Activated CD4-positive, alpha-beta T cell treated with anti-CD3 and anti-CD28 coated beads for 36 hours (primary cell): ENCODE measurements around the gene TNRC6B. TPM values are rescaled to one million over a fixed set of nuclear protein-coding genes. Genes with fewer than 3 reads are reported as not detected.
"Not testable (repeated sequence)": the region's sequence is repeated elsewhere in the genome, so short reads cannot be mapped to it uniquely, and the experiment has no call there.

ENCODE experiments used
- ATAC-seq: fragments of 200-7000 bp; cut with Tn5 transposase; one replicate; pipeline ENCODE4 v1.10.0; 2021; ENCODE audit warnings: mild to moderate bottlenecking, moderate library complexity
- CTCF ChIA-PET: fragments of 350-600 bp; sonication (Branson Sonifier 250); formaldehyde crosslinking; loops from one replicate; lab custom pipeline; 2021; ENCODE audit warnings: antibody characterized with exemption; lab: Charles Lee
- POLR2A ChIA-PET: fragments of 350-600 bp; sonication (Branson Sonifier 250); formaldehyde crosslinking; loops from one replicate; lab custom pipeline; 2021; ENCODE audit warnings: antibody characterized with exemption, inconsistent platforms; lab: Charles Lee
- DNase-seq: peaks from one replicate; pipeline ENCODE4 v3.0.0-alpha.2; 2020
- H3K27ac Mint-ChIP-seq: one replicate; pipeline ENCODE4 v1.8.0; 2021; ENCODE audit warnings: mixed read lengths
- H3K27me3 Mint-ChIP-seq: one replicate; pipeline ENCODE4 v1.8.0; 2021; ENCODE audit warnings: mixed read lengths
- H3K36me3 Mint-ChIP-seq: one replicate; pipeline ENCODE4 v1.8.0; 2021; ENCODE audit warnings: low read depth, mixed read lengths
- H3K4me1 Mint-ChIP-seq: one replicate; pipeline ENCODE4 v1.8.0; 2021; ENCODE audit warnings: mixed read lengths
- H3K4me3 Mint-ChIP-seq: one replicate; pipeline ENCODE4 v1.8.0; 2021; ENCODE audit warnings: mild to moderate bottlenecking, moderate library complexity, mixed read lengths
- H3K9me3 Mint-ChIP-seq: one replicate; pipeline ENCODE4 v1.8.0; 2021; ENCODE audit warnings: low read depth, mixed read lengths
- intact Hi-C, 2 experiments: fragments of 100-400 bp; cut with DNase I in 1 of 2; cut with micrococcal nuclease in 1 of 2; formaldehyde crosslinking; loops; one replicate each; pipeline versions ENCODE4 v1.14.2 to v1.15.1; 2022 to 2024; cut with DNase I, micrococcal nuclease
- total RNA-seq, 2 experiments: library from RNA; stranded (reverse); gene quantifications; one replicate each; pipeline ENCODE4 v1.2.3, GENCODE V29; 2021

The TNRC6B gene
- total RNA-seq, 2 experiments from 2014 or later = 37.3 to 40.3 TPM

GRCh38 chr22:40310081-40310767 lies 132.5 kb downstream of the TNRC6B start:
- ChIA-PET POLR2A (no interaction called here), CTCF (interaction anchor here (0.6 to 1.7 kb wide), 5 partner anchors 11 to 239 kb away, joined by 3 to 7 read pairs (median 3); no protein-coding TSS in a partner anchor)
- peaks cover 27% of the 10 kb centered on the region for H3K4me1 Mint-ChIP-seq
- DNase-seq (no peak), ATAC-seq (no peak)
- intact Hi-C loops = no loop called here
- H3K9me3 Mint-ChIP-seq = no peaks in the 10 kb centered on the region
- no peaks in the 10 kb centered on the region for H3K27me3 Mint-ChIP-seq
- no peak overlapping the region for H3K4me3 Mint-ChIP-seq
- H3K36me3 Mint-ChIP-seq = peaks cover 50% of the 10 kb centered on the region
- H3K27ac Mint-ChIP-seq = no peak overlapping the region

GRCh38 chr22:40310768-40311120 lies 133.0 kb downstream of the TNRC6B start:
- ChIA-PET POLR2A (no interaction called here), CTCF (interaction anchor here (0.6 to 1.0 kb wide), 2 partner anchors 15 to 158 kb away, joined by 3 read pairs; no protein-coding TSS in a partner anchor)
- no peak for DNase-seq
- peaks cover 51% of the 10 kb centered on the region for H3K36me3 Mint-ChIP-seq
- no peaks in the 10 kb centered on the region for H3K9me3 Mint-ChIP-seq
- no peak overlapping the region for H3K4me3 Mint-ChIP-seq
- intact Hi-C loops = no loop called here
- H3K4me1 Mint-ChIP-seq = peaks cover 26% of the 10 kb centered on the region
- no peak overlapping the region for H3K27ac Mint-ChIP-seq
- H3K27me3 Mint-ChIP-seq = no peaks in the 10 kb centered on the region
- no peak for ATAC-seq

- ATAC-seq, H3K27me3 Mint-ChIP-seq, H3K4me3 Mint-ChIP-seq, DNase-seq, POLR2A ChIA-PET, CTCF ChIA-PET, H3K27ac Mint-ChIP-seq, intact Hi-C loops, H3K9me3 Mint-ChIP-seq: not testable (repeated sequence)
- H3K36me3 Mint-ChIP-seq = peaks cover 60% of the 10 kb centered on the region
- peaks cover 28% of the 10 kb centered on the region for H3K4me1 Mint-ChIP-seq
Measured at GRCh38 chr22:40311646-40312045, 133.9 kb downstream of the TNRC6B start.

GRCh38 chr22:40312050-40312449 lies 134.3 kb downstream of the TNRC6B start:
- intact Hi-C loops = no loop called here
- H3K27ac Mint-ChIP-seq = no peak overlapping the region
- CTCF ChIA-PET = no interaction called here
- H3K9me3 Mint-ChIP-seq = no peaks in the 10 kb centered on the region
- peaks cover 63% of the 10 kb centered on the region for H3K36me3 Mint-ChIP-seq
- POLR2A ChIA-PET = no interaction called here
- ATAC-seq = no peak
- no peaks in the 10 kb centered on the region for H3K27me3 Mint-ChIP-seq
- no peak for DNase-seq
- H3K4me1 Mint-ChIP-seq = peaks cover 32% of the 10 kb centered on the region
- no peak overlapping the region for H3K4me3 Mint-ChIP-seq

- H3K4me3 Mint-ChIP-seq = no peak overlapping the region
- no peak for ATAC-seq
- H3K36me3 Mint-ChIP-seq = peaks cover 63% of the 10 kb centered on the region
- DNase-seq = no peak
- no peak overlapping the region for H3K27ac Mint-ChIP-seq
- ChIA-PET CTCF (no interaction called here), POLR2A (interaction anchor here (0.6 kb wide), 1 partner anchor 10 kb away, joined by 3 read pairs; no protein-coding TSS in a partner anchor)
- peaks cover 27% of the 10 kb centered on the region for H3K4me1 Mint-ChIP-seq
- no peaks in the 10 kb centered on the region for H3K9me3 Mint-ChIP-seq
- intact Hi-C loops = no loop called here
- no peaks in the 10 kb centered on the region for H3K27me3 Mint-ChIP-seq
Measured at GRCh38 chr22:40313007-40313406, 135.3 kb downstream of the TNRC6B start.

GRCh38 chr22:40314041-40314440 lies 136.3 kb downstream of the TNRC6B start:
- Mint-ChIP-seq H3K4me1 (peaks cover 19% of the 10 kb centered on the region), H3K4me3 (no peak overlapping the region), H3K36me3 (peaks cover 56% of the 10 kb centered on the region), H3K9me3 (no peaks in the 10 kb centered on the region), H3K27me3 (no peaks in the 10 kb centered on the region), H3K27ac (peak overlapping the region; percentile 39)
- DNase-seq (no peak), ATAC-seq (no peak)
- intact Hi-C loops = no loop called here
- POLR2A ChIA-PET = no interaction called here
- CTCF ChIA-PET = interaction anchor here (0.5 kb wide), 1 partner anchor 1195 kb away, joined by 3 read pairs; no protein-coding TSS in a partner anchor

GRCh38 chr22:40320687-40321086 lies 143.0 kb downstream of the TNRC6B start:
- Mint-ChIP-seq H3K27me3 (no peaks in the 10 kb centered on the region), H3K9me3 (no peaks in the 10 kb centered on the region), H3K4me1 (peaks cover 71% of the 10 kb centered on the region), H3K36me3 (peaks cover 53% of the 10 kb centered on the region), H3K4me3 (no peak overlapping the region), H3K27ac (peak overlapping the region; percentile 68)
- intact Hi-C loops = no loop called here
- ChIA-PET POLR2A (no interaction called here), CTCF (interaction anchor here (2.1 kb wide), 1 partner anchor 28 kb away, joined by 6 read pairs; no protein-coding TSS in a partner anchor)
- ATAC-seq (peak; percentile 6), DNase-seq (no peak)

GRCh38 chr22:40322021-40322420 lies 144.3 kb downstream of the TNRC6B start:
- ATAC-seq (no peak), DNase-seq (no peak)
- peaks cover 39% of the 10 kb centered on the region for H3K36me3 Mint-ChIP-seq
- intact Hi-C loops = no loop called here
- peak overlapping the region; percentile 13 for H3K27ac Mint-ChIP-seq
- ChIA-PET POLR2A (interaction anchor here (0.6 kb wide), 1 partner anchor 800 kb away, joined by 3 read pairs; no protein-coding TSS in a partner anchor), CTCF (interaction anchor here (0.6 to 2.1 kb wide), 2 partner anchors 17 to 26 kb away, joined by 3 to 6 read pairs; no protein-coding TSS in a partner anchor)
- H3K4me1 Mint-ChIP-seq = peaks cover 75% of the 10 kb centered on the region
- H3K4me3 Mint-ChIP-seq = no peak overlapping the region
- H3K9me3 Mint-ChIP-seq = no peaks in the 10 kb centered on the region
- no peaks in the 10 kb centered on the region for H3K27me3 Mint-ChIP-seq

GRCh38 chr22:40322818-40323447 lies 145.2 kb downstream of the TNRC6B start:
- Mint-ChIP-seq H3K36me3 (peaks cover 30% of the 10 kb centered on the region), H3K9me3 (no peaks in the 10 kb centered on the region), H3K4me3 (no peak overlapping the region), H3K4me1 (peaks cover 83% of the 10 kb centered on the region), H3K27me3 (no peaks in the 10 kb centered on the region), H3K27ac (peak overlapping the region; percentile 43)
- ATAC-seq (no peak), DNase-seq (no peak)
- intact Hi-C loops = no loop called here
- ChIA-PET CTCF (interaction anchor here (1.0 to 2.1 kb wide), 3 partner anchors 25 to 26 kb away, joined by 3 to 6 read pairs (median 5); no protein-coding TSS in a partner anchor), POLR2A (interaction anchor here (0.8 kb wide), 1 partner anchor 10 kb away, joined by 3 read pairs; no protein-coding TSS in a partner anchor)

- ATAC-seq = no peak
- DNase-seq = peak; percentile 55
Measured at GRCh38 chr22:40323681-40324171, 146.0 kb downstream of the TNRC6B start.

More at GRCh38 chr22:40323681-40324171, 146.0 kb downstream of the TNRC6B start:
- Mint-ChIP-seq H3K9me3 (no peaks in the 10 kb centered on the region), H3K27ac (peak overlapping the region; percentile 95), H3K4me1 (peaks cover 89% of the 10 kb centered on the region), H3K27me3 (no peaks in the 10 kb centered on the region), H3K4me3 (peak overlapping the region; percentile 63), H3K36me3 (peaks cover 28% of the 10 kb centered on the region)
- CTCF ChIA-PET = interaction anchor here (0.6 to 1.4 kb wide), 6 partner anchors 8 to 144 kb away, joined by 3 to 7 read pairs (median 3); partner anchors contain the start of gene ADSL
- intact Hi-C loops = loop anchor here (2.0 kb wide), 2 partner anchors 33 to 47 kb away; no protein-coding TSS in a partner anchor
- POLR2A ChIA-PET = no interaction called here
